ENCODE results near the gene IL17RB. TPM values are rescaled to one million over a fixed set of nuclear protein-coding genes. Genes with fewer than 3 reads are reported as not detected.

IL17RB gene
- polyA plus RNA-seq, 1 experiment = not detected

- Histone ChIP-seq H3K9me3 (ENCODE audit: control insufficient read depth, insufficient read depth, low read length) (no peaks in the 10 kb centered on the region), H3K4me3 (ENCODE audit: low read depth, low read length) (no peak overlapping the region), H3K27me3 (ENCODE audit: control insufficient read depth, insufficient read depth, low read length) (no peaks in the 10 kb centered on the region), H3K27ac (ENCODE audit: low read depth, low read length) (no peak overlapping the region)
- ChIA-PET POLR2A (no interaction called here), CTCF (no interaction called here)
- no peak for DNase-seq (ENCODE audit: low read depth, low spot score)
- TF ChIP-seq CTCF (IDR thresholded peaks at IDR 0.05; ENCODE audit: low read depth, low read length) = no peak
These were observed 10.1 kb upstream of the IL17RB start for GRCh38 chr3:53836084-53836872.

- Histone ChIP-seq H3K9me3 (ENCODE audit: control insufficient read depth, insufficient read depth, low read length) (no peaks in the 10 kb centered on the region), H3K27ac (ENCODE audit: low read depth, low read length) (no peak overlapping the region), H3K4me3 (ENCODE audit: low read depth, low read length) (no peak overlapping the region), H3K27me3 (ENCODE audit: control insufficient read depth, insufficient read depth, low read length) (no peaks in the 10 kb centered on the region)
- CTCF ChIA-PET = interaction anchor here (0.6 kb wide), 1 partner anchor 32 kb away, joined by 3 read pairs; no protein-coding TSS in a partner anchor
- POLR2A ChIA-PET = no interaction called here
- no peak for DNase-seq (ENCODE audit: low read depth, low spot score)
- TF ChIP-seq CTCF (IDR thresholded peaks at IDR 0.05; ENCODE audit: low read depth, low read length) = no peak
These were observed 9.0 kb upstream of the IL17RB start for GRCh38 chr3:53837331-53837730.

- ChIA-PET POLR2A (no interaction called here), CTCF (no interaction called here)
- no peak overlapping the region for H3K27ac ChIP-seq (ENCODE audit: low read depth, low read length)
- TF ChIP-seq CTCF (IDR thresholded peaks at IDR 0.05; ENCODE audit: low read depth, low read length) = no peak
- peaks cover 25% of the 10 kb centered on the region for H3K27me3 ChIP-seq (ENCODE audit: control insufficient read depth, insufficient read depth, low read length)
- H3K4me3 ChIP-seq (ENCODE audit: low read depth, low read length) = no peak overlapping the region
- no peaks in the 10 kb centered on the region for H3K9me3 ChIP-seq (ENCODE audit: control insufficient read depth, insufficient read depth, low read length)
- DNase-seq (ENCODE audit: low read depth, low spot score) = no peak
These were observed 5.1 kb upstream of the IL17RB start for GRCh38 chr3:53841296-53841695.

GRCh38 chr3:53842436-53843194, 3.8 kb upstream of the IL17RB start:
- Histone ChIP-seq H3K27ac (ENCODE audit: low read depth, low read length) (no peak overlapping the region), H3K4me3 (ENCODE audit: low read depth, low read length) (no peak overlapping the region), H3K9me3 (ENCODE audit: control insufficient read depth, insufficient read depth, low read length) (peaks cover 3% of the 10 kb centered on the region; the same call in 1 of the 2 replicates), H3K27me3 (ENCODE audit: control insufficient read depth, insufficient read depth, low read length) (peaks cover 38% of the 10 kb centered on the region)
- no peak for DNase-seq (ENCODE audit: low read depth, low spot score)
- TF ChIP-seq CTCF (IDR thresholded peaks at IDR 0.05; ENCODE audit: low read depth, low read length) = peak; percentile 22; the same call in 1 of the 2 replicates
- ChIA-PET POLR2A (interaction anchor here (0.6 kb wide), 1 partner anchor 14 kb away, joined by 3 read pairs; no protein-coding TSS in a partner anchor), CTCF (no interaction called here)
